ENCODE measurements around the gene BCL11B. TPM values are rescaled to one million over a fixed set of nuclear protein-coding genes. Genes with fewer than 3 reads are reported as not detected.

BCL11B gene
- total RNA-seq, 2 donors from 2014 or later: 12.9 to 27.6 TPM

- Mint-ChIP-seq H3K36me3 (no peaks in the 10 kb centered on the region), H3K9me3 (no peaks in the 10 kb centered on the region), H3K4me3 (no peak overlapping the region), H3K27ac (peak overlapping the region; percentile 63 to 88), H3K4me1 (ENCODE audit: low read depth in 2 of 2) (peaks cover 39 to 51% of the 10 kb centered on the region in 2 donors), H3K27me3 (no peaks in the 10 kb centered on the region)
- peak in 1 of 2 donors; percentile 9 for ATAC-seq
- DNase-seq (ENCODE audit: low spot score): no peak
Measured at GRCh38 chr14:99280066-99280731, 8.2 kb upstream of the BCL11B start.

GRCh38 chr14:99278836-99279235 lies 6.8 kb upstream of the BCL11B start:
- Mint-ChIP-seq H3K27me3 (no peaks in the 10 kb centered on the region), H3K27ac (peak overlapping the region in 1 of 2 donors; percentile 30), H3K9me3 (no peaks in the 10 kb centered on the region), H3K4me1 (ENCODE audit: low read depth in 2 of 2) (peaks cover 40 to 47% of the 10 kb centered on the region in 2 donors), H3K36me3 (no peaks in the 10 kb centered on the region), H3K4me3 (no peak overlapping the region)
- ATAC-seq (no peak), DNase-seq (ENCODE audit: low spot score) (no peak)

- H3K27me3 Mint-ChIP-seq: no peaks in the 10 kb centered on the region
- no peaks in the 10 kb centered on the region for H3K36me3 Mint-ChIP-seq
- no peak overlapping the region for H3K27ac Mint-ChIP-seq
- ATAC-seq (no peak), DNase-seq (ENCODE audit: low spot score) (no peak)
- peak overlapping the region; percentile 12 for H3K4me3 Mint-ChIP-seq
- H3K9me3 Mint-ChIP-seq: no peaks in the 10 kb centered on the region
- H3K4me1 Mint-ChIP-seq (ENCODE audit: low read depth in 2 of 2): peaks cover 44 to 48% of the 10 kb centered on the region in 2 donors
Measured at GRCh38 chr14:99277530-99277929, 5.5 kb upstream of the BCL11B start.

- H3K4me1 Mint-ChIP-seq (ENCODE audit: low read depth in 2 of 2): peaks cover 50 to 53% of the 10 kb centered on the region in 2 donors
- peaks cover 3% of the 10 kb centered on the region for H3K36me3 Mint-ChIP-seq
- no peaks in the 10 kb centered on the region for H3K9me3 Mint-ChIP-seq
- ATAC-seq (no peak), DNase-seq (ENCODE audit: low spot score) (no peak)
- H3K27me3 Mint-ChIP-seq: no peaks in the 10 kb centered on the region
- peak overlapping the region; percentile 31 for H3K4me3 Mint-ChIP-seq
- no peak overlapping the region for H3K27ac Mint-ChIP-seq
Measured at GRCh38 chr14:99276482-99276881, 4.5 kb upstream of the BCL11B start.

DNA sequence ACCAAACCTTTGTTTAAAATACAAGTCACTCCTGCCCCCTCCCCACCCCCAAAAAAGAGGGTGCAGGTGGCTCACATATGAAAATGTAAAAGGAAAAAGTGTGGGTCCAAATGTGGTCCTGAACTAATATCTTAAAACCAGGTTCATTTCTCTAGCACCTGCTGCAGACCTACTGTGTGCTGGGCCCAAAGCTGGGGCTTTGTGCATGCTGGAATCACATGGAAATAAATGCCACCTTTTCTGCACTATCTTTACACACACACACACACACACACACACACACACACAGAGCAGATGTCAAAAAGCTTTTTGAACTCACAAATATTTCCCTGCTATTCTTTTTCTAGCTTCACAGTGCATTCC lies 3.2 kb upstream of the BCL11B start:
- Mint-ChIP-seq H3K27me3 (no peaks in the 10 kb centered on the region), H3K4me1 (ENCODE audit: low read depth in 2 of 2) (peaks cover 43 to 45% of the 10 kb centered on the region in 2 donors), H3K27ac (peak overlapping the region; percentile 89 to 94), H3K9me3 (no peaks in the 10 kb centered on the region), H3K36me3 (peaks cover 7% of the 10 kb centered on the region), H3K4me3 (peak overlapping the region; percentile 94)
- ATAC-seq: no peak
- no peak for DNase-seq (ENCODE audit: low spot score)

- Mint-ChIP-seq H3K4me3 (peak overlapping the region; percentile 95), H3K4me1 (ENCODE audit: low read depth in 2 of 2) (peaks cover 45 to 46% of the 10 kb centered on the region in 2 donors), H3K27me3 (no peaks in the 10 kb centered on the region), H3K9me3 (no peaks in the 10 kb centered on the region), H3K36me3 (peaks cover 7% of the 10 kb centered on the region), H3K27ac (peak overlapping the region; percentile 89 to 94)
- DNase-seq (ENCODE audit: low spot score) (peak; percentile 83), ATAC-seq (peak; percentile 61 to 75)
Measured at GRCh38 chr14:99274346-99275221, 2.6 kb upstream of the BCL11B start.

DNA sequence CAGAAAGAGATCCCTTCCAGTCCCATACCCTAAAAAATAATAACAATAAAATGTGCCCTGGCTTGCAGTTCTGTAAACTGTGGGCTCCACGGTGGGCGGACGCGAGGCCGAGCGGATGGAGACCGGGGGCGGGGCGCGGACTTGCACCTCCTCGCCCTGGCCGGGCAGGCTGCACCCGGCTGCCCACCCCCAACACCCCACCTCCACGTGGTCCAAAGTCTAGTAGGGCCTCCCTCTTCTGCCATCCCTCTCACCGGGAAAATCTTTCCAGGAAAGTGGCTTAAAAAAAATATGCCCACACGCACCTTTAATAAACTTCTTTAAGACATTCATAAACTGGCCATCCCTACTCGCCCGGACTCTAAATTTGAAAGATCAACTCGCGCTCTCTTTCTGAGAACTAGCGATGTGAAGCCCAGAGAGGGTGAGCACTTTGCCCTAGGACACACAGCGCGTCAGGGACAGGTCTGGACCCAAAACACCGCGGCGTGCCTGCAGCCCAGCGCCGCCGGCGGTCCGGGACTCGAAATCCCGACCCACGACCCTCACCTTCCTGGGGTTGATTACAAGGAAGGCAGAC lies 1.9 kb upstream of the BCL11B start:
- Mint-ChIP-seq H3K27ac (peak overlapping the region; percentile 64 to 94), H3K36me3 (peaks cover 7% of the 10 kb centered on the region), H3K4me1 (ENCODE audit: low read depth in 2 of 2) (peaks cover 50 to 52% of the 10 kb centered on the region in 2 donors), H3K4me3 (peak overlapping the region; percentile 95), H3K27me3 (no peaks in the 10 kb centered on the region), H3K9me3 (no peaks in the 10 kb centered on the region)
- no peak for DNase-seq (ENCODE audit: low spot score)
- peak; percentile 46 to 50 for ATAC-seq

- no peak for DNase-seq (ENCODE audit: low spot score)
- Mint-ChIP-seq H3K36me3 (peaks cover 7% of the 10 kb centered on the region), H3K9me3 (no peaks in the 10 kb centered on the region), H3K4me3 (peak overlapping the region; percentile 95), H3K27me3 (no peaks in the 10 kb centered on the region), H3K27ac (peak overlapping the region; percentile 94 to 96), H3K4me1 (ENCODE audit: low read depth in 2 of 2) (peaks cover 52 to 57% of the 10 kb centered on the region in 2 donors)
- peak; percentile 15 to 43 for ATAC-seq
Measured at GRCh38 chr14:99272899-99273765, 1.1 kb upstream of the BCL11B start.

DNA sequence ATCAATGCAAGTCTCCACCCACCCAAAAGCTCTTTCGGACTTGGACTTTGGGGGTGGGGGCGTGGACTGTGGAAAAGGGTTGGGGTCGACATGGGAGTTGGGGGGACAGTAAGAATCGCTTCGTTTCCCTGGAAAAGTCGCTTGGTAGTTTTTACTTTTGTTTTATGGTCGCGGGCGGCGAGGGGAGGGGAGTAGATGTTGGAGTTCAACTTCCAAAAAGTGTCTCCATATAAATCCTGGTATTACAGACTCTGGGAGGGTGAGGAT lies 568 bp upstream of the BCL11B start:
- Mint-ChIP-seq H3K36me3 (peaks cover 7% of the 10 kb centered on the region), H3K27me3 (no peaks in the 10 kb centered on the region), H3K27ac (peak overlapping the region; percentile 94 to 96), H3K4me3 (peak overlapping the region; percentile 95), H3K4me1 (ENCODE audit: low read depth in 2 of 2) (peaks cover 56 to 61% of the 10 kb centered on the region in 2 donors), H3K9me3 (no peaks in the 10 kb centered on the region)
- DNase-seq (ENCODE audit: low spot score) (no peak), ATAC-seq (no peak)

- DNase-seq (ENCODE audit: low spot score): no peak
- peaks cover 58 to 64% of the 10 kb centered on the region in 2 donors for H3K4me1 Mint-ChIP-seq (ENCODE audit: low read depth in 2 of 2)
- peak overlapping the region; percentile 94 to 96 for H3K27ac Mint-ChIP-seq
- H3K27me3 Mint-ChIP-seq: no peaks in the 10 kb centered on the region
- peak overlapping the region; percentile 95 for H3K4me3 Mint-ChIP-seq
- H3K36me3 Mint-ChIP-seq: peaks cover 7% of the 10 kb centered on the region
- no peaks in the 10 kb centered on the region for H3K9me3 Mint-ChIP-seq
- no peak for ATAC-seq
Measured at GRCh38 chr14:99271221-99271941, 616 bp downstream of the BCL11B start.

DNA sequence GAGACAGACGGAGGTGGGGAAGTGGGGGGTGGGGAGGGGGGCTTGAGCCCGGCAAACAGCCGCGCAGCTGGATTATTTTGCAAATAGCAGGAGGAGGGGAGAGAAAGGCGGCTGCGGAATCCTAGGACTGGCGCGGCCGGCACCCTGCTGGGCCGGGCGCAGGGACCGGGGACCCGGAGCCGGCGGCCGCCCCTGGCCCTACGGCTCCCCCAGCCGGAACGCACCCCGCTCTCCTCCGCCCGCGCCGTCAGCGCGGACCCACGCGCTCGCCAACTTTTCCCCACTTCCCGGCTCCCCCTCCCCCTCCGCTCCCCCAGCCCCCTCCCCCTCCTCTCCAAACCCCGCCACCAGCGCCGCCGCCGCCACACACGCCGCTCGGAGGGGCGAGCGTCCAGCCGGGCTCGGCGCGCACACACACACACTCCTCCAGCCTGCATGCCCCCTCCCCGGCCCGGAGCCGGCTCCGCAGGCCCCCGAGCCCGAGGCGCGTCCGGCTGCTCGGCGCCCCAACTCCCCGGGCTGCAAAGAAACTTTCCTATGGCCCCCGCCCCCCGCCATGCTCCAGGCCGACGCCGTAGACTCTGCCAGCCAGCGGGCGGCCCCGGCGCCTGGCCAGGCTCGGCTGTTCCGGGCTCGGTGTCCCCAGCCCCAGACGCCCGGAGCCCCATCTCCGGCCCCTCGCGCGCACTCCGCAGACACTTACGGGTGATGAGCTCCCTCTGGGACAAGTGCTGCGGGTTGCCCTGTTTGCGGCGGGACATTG lies 1.4 kb downstream of the BCL11B start:
- Mint-ChIP-seq H3K27ac (peak overlapping the region; percentile 96 to 98), H3K36me3 (peaks cover 7% of the 10 kb centered on the region), H3K27me3 (no peaks in the 10 kb centered on the region), H3K9me3 (no peaks in the 10 kb centered on the region), H3K4me1 (ENCODE audit: low read depth in 2 of 2) (peaks cover 61 to 70% of the 10 kb centered on the region in 2 donors), H3K4me3 (peak overlapping the region; percentile 95)
- DNase-seq (ENCODE audit: low spot score) (no peak), ATAC-seq (peak in 1 of 2 donors; percentile 3)

All from natural killer cell treated with Interleukin-12 subunit alpha and Interleukin-12 subunit beta and Interleukin-15 and Interleukin-18, amount 100 ng/mL, for 72 hours (primary cell).